GM21423 (cell line): Measurements from ENCODE around the gene CDX2.
A peak's percentile ranks its signal among the peaks of the same experiment; 100 is the strongest.
"Not testable (repeated sequence)": the region's sequence is repeated elsewhere in the genome, so short reads cannot be mapped to it uniquely, and the experiment has no call there.

Source experiments
- ATAC-seq: cut with Tn5 transposase; IDR thresholded peaks from one replicate; pipeline ENCODE4 v1.9.1; 2021; ENCODE audit warnings: mild to moderate bottlenecking, moderate library complexity; ENCODE audit not compliant: unreplicated experiment

The CDX2 gene, protein sequence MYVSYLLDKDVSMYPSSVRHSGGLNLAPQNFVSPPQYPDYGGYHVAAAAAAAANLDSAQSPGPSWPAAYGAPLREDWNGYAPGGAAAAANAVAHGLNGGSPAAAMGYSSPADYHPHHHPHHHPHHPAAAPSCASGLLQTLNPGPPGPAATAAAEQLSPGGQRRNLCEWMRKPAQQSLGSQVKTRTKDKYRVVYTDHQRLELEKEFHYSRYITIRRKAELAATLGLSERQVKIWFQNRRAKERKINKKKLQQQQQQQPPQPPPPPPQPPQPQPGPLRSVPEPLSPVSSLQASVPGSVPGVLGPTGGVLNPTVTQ

DNA sequence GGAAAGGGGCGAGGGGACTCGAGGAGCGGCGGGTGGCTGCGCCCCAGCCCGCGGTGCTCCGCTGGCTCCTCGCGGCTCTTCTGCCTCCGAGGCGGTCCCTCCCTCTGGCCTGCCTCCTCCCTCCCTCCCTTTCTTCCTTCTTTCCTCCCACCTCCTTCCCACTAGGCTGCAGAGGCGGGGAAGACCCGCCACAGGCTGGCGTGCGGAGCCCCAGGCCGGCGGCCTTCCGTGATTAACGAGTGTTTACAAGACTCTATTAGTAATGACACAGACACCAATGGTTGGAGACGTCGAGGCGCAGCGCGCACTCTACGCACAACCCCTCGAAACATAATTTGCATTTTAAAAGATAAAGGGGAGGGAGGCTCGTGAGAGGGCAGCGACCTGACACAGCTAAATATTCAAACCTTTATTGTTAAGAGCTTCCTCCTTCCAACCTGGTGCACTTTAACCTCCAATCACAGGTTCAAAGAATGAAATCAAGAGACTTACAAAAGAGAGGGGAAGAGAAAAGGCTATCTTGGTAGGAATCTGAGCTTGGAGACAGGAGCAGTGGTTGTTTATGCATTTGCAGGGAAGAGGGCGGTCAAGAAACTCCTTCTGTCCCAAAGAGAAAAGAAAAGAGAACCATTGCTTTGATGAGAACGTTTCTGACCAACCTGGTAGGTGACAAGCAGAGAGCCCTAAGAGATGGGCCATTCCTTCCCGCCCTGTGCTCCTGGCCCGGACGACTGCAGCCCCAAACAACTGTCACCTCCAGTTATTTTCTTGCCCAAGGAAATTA, at the start of gene CDX2:
TSS of gene CDX2 (minus strand) at position 234 of the 784 bp plus-strand sequence. CDS start 309 bp downstream, outside the sequence.
- no peak for ATAC-seq

DNA sequence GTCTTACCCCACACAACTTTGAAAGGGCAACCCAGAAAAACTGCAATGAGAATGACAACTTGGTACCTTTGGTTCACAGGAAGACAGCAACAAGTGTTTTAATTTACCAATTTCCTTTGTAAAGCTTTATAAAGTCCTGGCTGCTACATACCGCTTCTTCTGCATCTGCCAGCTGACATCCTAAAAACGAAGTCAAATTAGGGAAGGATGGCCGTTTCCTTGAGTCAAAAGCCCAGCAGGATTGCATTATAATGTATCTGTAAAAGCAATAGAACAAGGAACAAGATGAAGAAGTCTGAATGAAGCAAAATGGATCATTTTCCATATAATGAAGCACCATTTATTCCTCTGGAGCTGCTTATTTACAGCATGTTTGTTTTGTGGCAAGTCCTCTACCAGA, 45.2 kb upstream of the CDX2 start:
- no peak for ATAC-seq

DNA sequence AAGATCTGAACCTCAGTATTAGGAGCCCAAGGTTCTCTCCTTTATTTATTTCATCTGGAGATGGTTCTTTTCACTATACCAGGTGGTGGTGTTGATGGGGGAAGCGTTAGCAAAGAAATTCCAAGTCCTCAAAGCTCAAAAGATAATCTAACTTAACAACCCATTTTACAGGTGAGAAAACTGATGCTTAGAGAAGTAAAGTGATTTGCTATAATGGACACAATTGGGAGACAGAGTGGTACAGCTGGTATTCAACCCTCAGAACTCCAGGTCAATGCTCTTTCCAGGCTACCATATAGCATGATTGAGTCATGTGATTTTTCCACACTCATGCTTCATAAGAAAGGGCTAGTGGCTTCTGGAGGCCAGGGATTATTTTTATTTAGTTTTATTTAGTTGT, 44.4 kb upstream of the CDX2 start:
- ATAC-seq = no peak

DNA sequence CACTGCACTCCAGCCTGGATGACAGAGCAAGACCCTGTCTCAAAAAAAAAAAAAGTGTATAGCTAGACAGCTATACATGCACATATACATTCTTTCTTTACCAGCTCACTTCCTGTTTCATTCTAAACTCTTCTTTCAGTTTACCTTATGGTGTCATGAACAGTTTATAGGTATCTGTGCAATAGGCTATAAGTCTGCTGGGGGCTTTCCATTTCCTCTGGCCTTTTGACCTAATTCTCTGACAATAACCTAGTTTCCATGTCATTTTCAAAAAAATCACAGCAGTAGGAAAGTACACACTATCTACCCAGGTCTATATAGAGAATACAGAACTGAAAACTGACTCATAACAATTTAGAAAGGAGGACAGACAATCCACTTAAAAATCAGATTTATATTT, 43.8 kb upstream of the CDX2 start:
- ATAC-seq = peak; percentile 82

DNA sequence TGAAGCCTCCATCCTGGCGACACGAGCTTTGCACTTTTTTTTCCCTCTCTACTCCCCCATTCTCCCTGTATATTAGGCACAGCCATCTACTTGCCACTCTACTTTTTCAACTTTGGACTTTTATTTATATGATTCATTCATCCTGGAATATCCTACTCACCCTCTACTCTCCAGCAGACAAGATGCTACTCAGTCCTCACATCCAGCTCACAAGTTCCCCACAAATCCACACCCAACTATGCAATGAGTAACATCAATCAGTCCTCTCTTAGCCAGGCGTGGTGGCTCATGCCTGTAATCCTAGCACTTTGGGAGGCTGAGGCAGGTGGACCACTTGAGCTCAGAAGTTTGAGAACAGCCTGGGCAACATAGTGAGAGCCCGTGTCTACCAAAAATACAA, 43.3 kb upstream of the CDX2 start:
- peak; percentile 9 for ATAC-seq

DNA sequence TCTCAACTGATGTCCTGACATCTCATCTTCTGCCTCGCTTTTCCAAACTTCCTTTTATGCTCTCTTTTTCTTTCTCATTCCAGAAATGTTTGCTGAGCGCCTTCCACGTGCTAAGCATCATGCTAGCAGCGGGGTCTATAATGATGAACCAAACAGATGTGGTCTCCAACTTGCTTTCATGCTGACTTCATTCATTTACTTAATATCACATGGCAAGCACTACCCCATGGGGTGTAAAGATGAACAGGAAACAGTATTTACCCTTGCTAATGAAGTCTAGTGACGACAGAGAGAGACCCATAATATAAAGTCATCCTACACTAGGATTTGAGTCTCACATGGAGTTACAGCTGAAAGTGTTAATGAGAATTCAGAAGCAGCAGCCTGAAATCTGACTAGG, 40.9 kb upstream of the CDX2 start:
- ATAC-seq = no peak

DNA sequence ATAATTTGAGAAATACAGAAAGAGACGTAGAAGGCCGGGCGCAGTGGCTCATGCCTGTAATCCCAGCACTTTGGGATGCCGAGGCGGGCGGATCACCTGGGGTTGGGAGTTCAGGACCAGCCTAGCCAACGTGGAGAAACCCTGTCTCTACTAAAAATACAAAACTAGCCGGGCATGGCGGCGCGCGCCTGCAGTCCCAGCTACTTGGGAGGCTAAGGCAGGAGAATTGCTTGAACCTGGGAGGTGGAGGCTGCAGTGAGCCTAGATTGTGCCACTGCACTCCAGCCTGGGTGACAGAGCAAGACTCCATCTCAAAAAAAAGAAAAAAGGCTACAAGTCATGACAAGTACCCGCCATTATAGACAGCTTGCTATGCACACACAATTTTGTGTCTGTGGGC, 35.9 kb upstream of the CDX2 start:
- not testable (repeated sequence) for ATAC-seq

DNA sequence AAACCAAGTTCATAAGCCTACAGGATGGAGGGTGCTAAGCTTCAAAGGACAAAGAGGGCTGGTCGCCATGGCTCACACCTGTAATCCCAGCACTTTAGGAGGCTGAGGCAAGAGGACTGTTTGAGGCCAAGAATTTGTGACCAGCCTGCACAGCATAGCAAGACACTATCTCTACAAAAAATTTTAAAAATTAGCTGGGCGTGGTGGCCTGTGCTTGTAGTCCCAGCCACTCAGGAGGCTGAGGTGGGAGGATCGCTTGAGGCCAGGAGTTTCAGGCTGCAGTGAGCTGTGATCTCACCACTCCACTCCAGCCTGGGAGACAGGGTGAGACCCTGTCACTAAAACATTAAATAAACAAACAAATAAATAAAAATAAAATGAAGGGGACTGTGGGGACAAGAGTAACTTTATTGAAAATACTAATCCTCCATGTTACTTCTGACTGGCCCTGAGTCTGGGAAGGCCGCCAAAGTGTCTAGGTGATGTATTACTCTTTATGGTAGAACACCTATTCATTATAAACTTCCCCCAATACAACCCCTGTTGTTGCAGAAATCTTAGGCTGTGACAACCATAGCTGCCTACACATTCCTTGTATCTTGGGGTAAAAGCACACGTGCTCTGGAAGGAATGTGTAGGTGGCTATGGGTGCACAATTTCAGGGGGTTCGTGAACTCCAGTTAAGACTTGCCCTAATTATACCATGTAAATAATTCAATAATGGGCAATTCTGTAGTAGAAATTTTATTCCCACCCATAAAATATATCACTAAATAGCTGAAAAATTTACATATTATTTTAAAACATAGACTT, 34.0 kb upstream of the CDX2 start:
- ATAC-seq = no peak

DNA sequence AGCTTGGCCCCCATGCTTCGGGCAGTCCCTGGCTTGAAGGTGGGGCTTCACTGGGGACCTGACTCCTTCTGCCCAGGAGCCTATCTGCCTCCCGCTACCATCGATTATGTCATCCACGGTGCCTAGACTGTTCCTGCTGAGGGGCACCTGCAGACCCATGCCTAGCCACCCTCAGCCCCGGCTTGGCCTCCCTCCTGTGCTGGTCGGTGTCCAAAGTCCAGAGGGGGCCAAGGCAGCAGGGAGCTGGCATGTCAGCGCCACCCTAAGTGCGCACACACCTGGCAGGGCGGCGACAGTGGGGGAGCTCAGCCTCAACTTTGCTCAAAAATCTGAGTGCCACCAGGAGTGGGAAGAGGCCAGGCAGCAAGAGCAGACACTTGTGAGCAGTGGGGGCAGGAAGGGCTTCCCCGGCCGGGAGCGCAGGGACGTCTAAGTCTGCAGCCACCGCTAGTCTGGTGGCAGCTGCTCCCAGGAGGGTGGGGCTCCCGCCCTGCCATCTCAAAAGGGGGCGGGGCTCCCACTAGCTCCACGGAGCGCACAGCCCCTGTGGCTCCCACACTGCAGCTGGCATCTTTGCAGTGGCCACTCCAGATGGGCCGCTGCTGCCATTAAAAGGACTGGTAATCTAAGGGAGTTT, 32.8 kb upstream of the CDX2 start:
- ATAC-seq = no peak

DNA sequence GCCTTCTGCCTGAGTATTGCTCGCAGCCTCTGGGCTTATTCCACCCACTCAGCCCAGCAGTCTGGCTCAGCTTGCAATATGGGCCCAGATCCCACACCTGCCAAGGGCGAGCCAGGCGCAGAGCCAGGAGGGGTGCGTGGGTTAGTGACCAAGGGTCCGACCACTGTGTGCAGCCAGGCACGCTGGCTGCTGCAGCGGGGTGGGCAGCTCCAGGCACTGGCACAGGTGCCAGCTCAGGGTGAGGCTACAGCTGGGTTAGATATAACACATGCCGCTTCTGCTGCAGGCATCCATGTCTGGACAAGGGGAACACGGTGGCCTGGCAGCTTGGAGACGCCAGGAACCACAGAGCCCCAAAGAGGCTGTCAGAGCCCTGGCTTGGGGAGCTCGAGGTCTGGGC, 31.9 kb upstream of the CDX2 start:
- no peak for ATAC-seq

DNA sequence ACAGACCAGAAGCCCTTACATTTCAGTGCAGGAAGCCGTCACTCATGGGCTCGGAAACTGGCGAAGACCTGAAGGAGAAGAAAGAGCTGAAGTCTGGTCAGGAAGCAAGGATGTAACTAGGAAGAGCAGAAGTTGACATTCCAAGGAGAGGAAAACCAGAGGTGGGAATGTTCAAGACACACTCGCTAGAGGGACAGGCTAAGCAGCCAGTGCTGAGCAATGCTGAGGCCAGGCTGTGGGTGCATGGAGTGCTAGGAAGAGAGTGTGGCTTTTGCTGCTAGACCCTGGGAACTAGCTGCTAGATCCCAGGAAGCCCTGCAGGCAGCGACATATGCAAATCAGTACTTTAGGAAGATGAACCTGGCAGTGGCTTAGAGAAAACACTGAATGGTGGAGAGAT, 31.5 kb upstream of the CDX2 start:
- no peak for ATAC-seq

DNA sequence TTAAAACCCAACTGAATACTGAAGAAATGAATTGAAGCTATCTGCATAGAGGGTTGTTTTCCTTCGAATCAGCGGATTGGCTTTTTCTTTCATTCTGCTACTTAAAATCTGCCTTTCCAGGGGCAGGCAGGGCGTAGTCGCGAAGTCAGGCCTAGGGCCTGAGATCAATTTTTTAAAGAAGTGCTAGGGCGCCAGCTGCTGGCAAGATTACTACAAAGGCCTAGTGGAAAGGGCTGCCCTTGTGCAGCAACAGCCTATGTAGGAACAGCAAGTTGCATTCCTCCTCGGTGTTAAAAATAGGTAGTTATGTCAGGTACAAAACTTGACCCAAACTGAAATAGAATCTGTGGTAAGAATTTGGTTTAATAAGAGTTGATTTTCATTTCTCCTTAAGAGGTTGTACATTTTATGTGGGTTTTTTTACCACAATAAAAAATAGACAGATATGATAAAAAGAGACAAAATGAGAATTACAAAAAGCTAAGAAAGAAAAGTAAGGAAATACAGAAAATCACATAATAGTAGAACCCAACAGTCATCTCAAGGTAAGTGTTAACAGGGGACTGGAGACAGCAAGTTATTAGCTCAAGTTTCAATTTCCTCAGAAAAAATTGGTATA, 28.9 kb upstream of the CDX2 start:
- no peak for ATAC-seq

DNA sequence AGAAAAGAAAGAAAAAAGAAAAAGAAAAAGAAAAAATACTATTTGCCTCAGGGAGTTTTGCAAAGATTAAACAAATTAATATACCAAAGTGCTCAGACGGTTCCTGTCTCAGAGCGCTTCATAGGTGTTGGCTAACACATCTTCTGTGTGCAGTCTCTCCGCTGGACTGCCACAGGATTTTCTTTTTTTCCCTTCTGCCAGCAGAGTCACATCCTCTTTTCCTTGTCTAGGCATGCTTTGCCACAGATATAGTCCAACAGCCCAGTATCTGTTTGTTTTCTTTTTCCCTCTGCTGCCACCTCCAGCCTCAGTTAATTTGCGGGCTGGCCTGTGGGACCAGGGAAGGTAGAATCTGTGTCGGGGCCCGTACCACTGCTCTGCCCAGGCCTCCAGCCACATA, 22.8 kb upstream of the CDX2 start:
- ATAC-seq = no peak

DNA sequence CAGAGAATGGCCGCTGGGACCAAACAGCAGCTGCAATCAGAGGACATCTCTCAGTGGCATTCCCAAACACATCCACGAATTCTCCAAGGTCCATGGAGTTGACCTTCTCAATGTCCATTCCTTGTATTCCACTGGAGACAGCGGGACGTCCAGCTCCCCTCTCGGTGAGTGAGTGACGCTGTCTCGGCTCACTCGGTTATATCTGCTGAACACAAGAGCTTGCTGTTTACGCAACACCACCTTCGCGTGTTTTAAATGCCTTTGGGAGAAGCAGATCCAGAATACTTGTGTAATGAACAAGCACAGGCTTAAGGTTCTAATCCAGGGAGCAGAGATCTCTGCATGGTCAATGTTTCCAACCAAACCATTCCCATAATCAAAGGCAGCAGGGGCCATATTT, 19.4 kb upstream of the CDX2 start, which contains the start of gene URAD:
TSS of gene URAD (minus strand) at position 174 of the 400 bp plus-strand sequence. CDS start at position 118, 56 bp downstream.
- ATAC-seq = no peak

DNA sequence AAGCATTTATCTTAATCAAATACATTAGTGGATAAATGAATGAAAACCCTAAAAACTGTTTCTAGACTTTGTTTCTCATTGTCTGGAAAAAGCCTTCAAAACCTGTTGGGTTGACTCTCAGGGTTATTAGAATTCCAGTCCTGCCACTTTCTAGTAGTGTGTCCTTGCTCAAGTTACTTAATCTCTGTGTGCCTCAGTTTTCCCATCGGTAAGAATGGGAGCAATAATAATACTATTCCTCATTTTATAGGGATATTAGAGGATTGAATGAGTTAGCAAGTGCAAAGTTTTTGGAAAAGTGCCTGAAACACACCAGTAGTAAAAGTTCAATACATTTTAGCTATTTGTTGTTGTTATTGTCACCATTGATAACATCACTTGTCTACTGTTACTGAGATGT, 16.5 kb upstream of the CDX2 start:
- ATAC-seq = no peak

DNA sequence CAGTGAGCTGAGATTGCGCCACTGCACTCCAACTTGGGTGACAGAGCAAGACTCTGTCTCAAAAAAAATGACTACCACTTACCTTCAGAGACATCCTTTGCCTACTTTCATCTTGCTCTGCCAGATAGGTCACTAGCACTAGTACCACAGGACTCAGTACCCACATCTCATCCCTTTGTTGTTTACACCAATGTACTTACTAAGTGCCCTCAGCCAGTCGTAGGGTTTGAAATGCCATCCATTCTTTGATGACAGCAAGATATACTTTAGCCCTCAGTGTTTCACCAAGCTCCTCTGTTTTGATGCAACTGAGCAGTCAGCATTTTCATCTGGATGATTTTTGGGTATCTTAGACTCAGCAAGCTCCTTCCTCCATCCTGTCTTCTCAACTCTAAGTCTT, 13.2 kb upstream of the CDX2 start:
- no peak for ATAC-seq

DNA sequence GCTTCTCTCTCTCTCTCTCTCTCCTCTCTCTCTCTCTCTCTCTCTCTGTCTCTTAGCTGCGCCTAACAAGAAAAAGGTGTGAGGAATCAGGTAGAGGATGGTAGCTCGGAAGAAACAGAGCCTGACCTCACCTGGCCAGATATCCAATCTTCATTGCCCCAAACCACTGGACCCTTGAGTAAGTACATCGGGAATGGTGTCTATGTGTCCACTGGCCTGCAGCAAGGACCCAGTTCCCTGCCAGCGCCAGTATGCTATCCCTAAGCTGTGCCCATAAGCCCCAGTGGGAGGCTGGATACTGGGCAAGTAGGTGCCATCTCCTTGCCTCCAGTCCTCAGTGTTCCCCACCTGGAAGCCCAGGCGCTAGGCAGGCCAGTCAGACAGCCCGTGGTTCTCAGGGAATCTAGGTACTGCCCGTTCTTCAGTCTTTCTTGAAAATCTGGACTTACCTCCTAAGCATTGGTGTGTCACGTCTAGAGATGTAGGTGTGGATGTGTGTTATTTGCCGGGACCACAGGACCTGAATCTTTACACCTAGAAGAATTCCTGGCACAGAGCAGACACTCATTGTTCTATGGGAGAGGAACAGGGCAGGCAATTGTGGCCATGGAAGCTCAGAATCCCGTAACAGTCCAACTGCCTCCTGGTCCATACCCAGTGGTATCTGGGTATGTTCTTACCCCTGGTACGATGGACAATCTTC, 12.0 kb upstream of the CDX2 start:
- no peak for ATAC-seq

DNA sequence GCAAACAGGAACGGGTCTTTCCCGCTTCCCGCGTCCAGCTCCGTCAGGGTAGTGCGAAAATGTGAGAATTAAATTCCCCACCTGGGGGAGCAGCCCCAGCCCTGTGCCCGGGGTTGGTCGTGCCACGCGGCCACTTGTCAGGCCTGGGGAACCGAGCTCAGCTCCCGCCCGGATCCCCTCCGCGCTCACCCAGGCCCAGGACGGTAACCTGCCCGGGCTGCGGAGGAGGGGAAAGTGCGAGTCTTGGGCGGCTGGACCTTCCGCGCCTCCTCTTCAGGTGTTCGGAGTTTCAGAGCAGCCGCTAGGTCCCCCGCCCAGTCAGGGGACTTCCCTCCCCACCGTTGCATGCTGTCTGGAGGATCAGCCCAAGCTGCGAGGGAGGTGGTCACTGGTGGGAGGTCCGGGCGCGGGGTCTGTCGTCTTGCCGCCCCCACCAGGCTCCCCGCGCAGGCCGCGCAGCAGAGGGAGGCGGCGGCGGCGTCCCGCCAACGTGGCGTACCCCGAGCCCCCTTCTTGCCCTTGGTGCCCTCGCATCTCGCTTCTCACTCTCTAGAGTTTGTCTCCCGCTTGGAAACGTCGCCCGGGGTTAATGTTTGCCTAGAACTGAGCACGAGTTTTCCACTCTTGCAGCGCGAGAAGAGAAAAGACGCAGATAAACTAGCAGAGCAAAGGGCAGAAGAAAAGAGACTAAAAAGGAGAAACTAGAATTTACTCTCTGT, 11.3 kb upstream of the CDX2 start:
- no peak for ATAC-seq

DNA sequence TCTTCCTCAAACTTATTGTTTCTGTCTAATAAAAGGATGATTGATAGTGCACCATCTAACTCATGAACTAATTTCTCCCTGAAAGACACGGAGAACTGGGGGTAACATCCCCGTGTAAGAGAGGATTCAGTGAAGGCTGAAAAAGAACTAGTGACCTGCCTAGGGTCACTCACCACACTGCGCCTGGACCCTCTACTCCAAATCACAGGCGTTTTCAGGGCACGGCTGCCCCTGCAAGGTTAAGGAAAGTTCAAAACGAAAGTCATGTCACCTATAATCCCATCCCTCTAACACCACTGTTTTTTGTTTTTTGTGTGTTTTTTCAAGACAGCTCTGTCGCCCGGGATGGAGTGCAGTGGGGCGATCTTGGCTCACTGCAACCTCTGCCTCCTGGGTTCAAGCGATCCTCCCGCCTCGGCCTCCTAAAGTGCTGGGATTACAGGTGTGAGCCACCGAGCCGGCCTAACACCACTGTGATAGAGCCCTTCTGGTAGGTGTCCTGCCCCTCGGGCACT, 10.7 kb upstream of the CDX2 start:
- no peak for ATAC-seq
